Liver (tissue), 9 donors: Measurements from ENCODE around the gene HIPK2. TPM values are rescaled to one million over a fixed set of nuclear protein-coding genes. Genes with fewer than 3 reads are reported as not detected.
A peak's percentile ranks its signal among the peaks of the same experiment; 100 is the strongest.

Experiments used
- DNase-seq: peaks from one replicate; pipeline ENCODE4 v3.0.0-alpha.2; 2017; ENCODE audit warnings: low spot score
- H3K27ac ChIP-seq, 2 donors: one replicate each; pipeline ENCODE4 v1.7.0; 2013; ENCODE audit warnings: inconsistent platforms in 2 of 2, low read length in 2 of 2, control low read depth in 1 of 2, low read depth in 1 of 2, mild to moderate bottlenecking in 1 of 2
- H3K27me3 ChIP-seq, 4 donors: one replicate each; pipeline versions ENCODE4 v1.6.1 to v1.7.0; 2013; ENCODE audit warnings: low read length in 3 of 4, inconsistent platforms in 1 of 4, mild to moderate bottlenecking in 1 of 4, moderate library complexity in 1 of 4; ENCODE audit not compliant: control insufficient read depth in 4 of 4, insufficient read depth in 4 of 4
- H3K36me3 ChIP-seq, 4 donors: one replicate each; pipeline versions ENCODE4 v1.6.1 to v1.7.0; 2013; ENCODE audit warnings: low read length in 3 of 4, mild to moderate bottlenecking in 3 of 4, low read depth in 1 of 4, moderate library complexity in 1 of 4; ENCODE audit not compliant: control insufficient read depth in 4 of 4, insufficient read depth in 3 of 4
- H3K4me1 ChIP-seq, 4 donors: one replicate each; pipeline versions ENCODE4 v1.6.1 to v1.7.0; 2013; ENCODE audit warnings: low read length in 3 of 4, mild to moderate bottlenecking in 3 of 4, moderate library complexity in 1 of 4; ENCODE audit not compliant: control insufficient read depth in 4 of 4, insufficient read depth in 4 of 4
- H3K4me3 ChIP-seq, 3 donors: one replicate each; pipeline versions ENCODE4 v1.6.1 to v1.7.0; 2013; ENCODE audit warnings: low read length in 3 of 3, control low read depth in 1 of 3, low read depth in 1 of 3, mild to moderate bottlenecking in 1 of 3
- H3K9ac ChIP-seq, 2 donors: one replicate each; pipeline ENCODE4 v1.7.0; 2013; ENCODE audit warnings: low read length in 2 of 2, mild to moderate bottlenecking in 2 of 2, moderate library complexity in 2 of 2, control low read depth in 1 of 2, low read depth in 1 of 2
- H3K9me3 ChIP-seq, 4 donors: one replicate each; pipeline versions ENCODE4 v1.6.1 to v1.7.0; 2013; ENCODE audit warnings: low read length in 3 of 4; ENCODE audit not compliant: control insufficient read depth in 4 of 4
- EGR1 ChIP-seq, 2 donors: IDR thresholded peaks; 2 replicates each; pipeline ENCODE4 v1.6.1; 2016 to 2018; ENCODE audit warnings: antibody characterized with exemption in 2 of 2, low read depth in 2 of 2
- FOXA2 ChIP-seq: IDR thresholded peaks from 2 replicates; pipeline ENCODE4 v1.6.1; 2016; ENCODE audit warnings: antibody characterized with exemption
- HNF4A ChIP-seq, 2 donors: conservative IDR thresholded peaks; 2 replicates each; pipeline ENCODE4 v1.6.1; 2016; ENCODE audit warnings: antibody characterized with exemption in 2 of 2, mild to moderate bottlenecking in 2 of 2
- JUND ChIP-seq, 2 donors: IDR thresholded peaks; 2 replicates each; pipeline ENCODE4 v1.6.1; 2016; ENCODE audit warnings: antibody characterized with exemption in 2 of 2
- NR2F2 ChIP-seq: IDR thresholded peaks from 2 replicates; pipeline ENCODE4 v1.6.1; 2016; ENCODE audit warnings: antibody characterized with exemption
- RAD21 ChIP-seq, 2 donors: IDR thresholded peaks; 2 replicates each; pipeline ENCODE4 v1.6.1; 2016; ENCODE audit warnings: antibody characterized with exemption in 2 of 2, mild to moderate bottlenecking in 2 of 2
- WGBS: extraction: QIAGEN DNeasy Blood & Tissue Kit; methylation state at CpG from one replicate; pipeline ENCODE4 v1.1.7; 2013; 5-methylcytosine and 5-hydroxymethylcytosine counted together
- polyA plus RNA-seq, 2 donors: library from polyadenylated mRNA; stranded (reverse) in 1 of 2; unstranded in 1 of 2; fragments of 200-250 nt in 1 of 2; fragments of >200 nt in 1 of 2; fragmentation: Nextera tagmentation in 1 of 2; extraction: Ambion mirVana in 1 of 2; gene quantifications; one replicate each; pipeline versions ENCODE4 v1.2.1 to v1.2.3, GENCODE V29; 2013 to 2015
- total RNA-seq, 2 donors: library from RNA; depleted of rRNA; stranded (reverse); fragments of >200 nt; gene quantifications; one replicate each; pipeline ENCODE4 v1.2.3, GENCODE V29; 2014
- TF ChIP-seq, protein P1 (sequence below): fragments of 150-350 bp; IDR thresholded peaks from 2 replicates; pipeline ENCODE4 v1.5.1; 2017; ENCODE audit warnings: improper control_type of control experiment, low read depth, low read length; ENCODE audit not compliant: missing input control
- TF ChIP-seq, protein P2 (sequence below): IDR thresholded peaks from 2 replicates; pipeline ENCODE4 v1.6.1; 2016; ENCODE audit warnings: antibody characterized with exemption
- TF ChIP-seq, protein P3 (sequence below): IDR thresholded peaks from 2 replicates; pipeline ENCODE4 v1.6.1; 2016; ENCODE audit warnings: antibody characterized with exemption
- TF ChIP-seq, protein P4 (sequence below): IDR thresholded peaks from 2 replicates; pipeline ENCODE4 v1.6.1; 2016; ENCODE audit warnings: antibody characterized with exemption
- TF ChIP-seq, protein P5 (sequence below): IDR thresholded peaks from 2 replicates; pipeline ENCODE4 v1.6.1; 2016; ENCODE audit warnings: antibody characterized with exemption, mild to moderate bottlenecking
- donor health status: healthy.
- donor health status: healthy.
- donor health status: healthy.
- donor health status: healthy.
- donor health status: healthy.

Gene HIPK2
- total and polyA plus RNA-seq, 4 donors: 13.1 to 48.8 (median 16.6) TPM

DNA sequence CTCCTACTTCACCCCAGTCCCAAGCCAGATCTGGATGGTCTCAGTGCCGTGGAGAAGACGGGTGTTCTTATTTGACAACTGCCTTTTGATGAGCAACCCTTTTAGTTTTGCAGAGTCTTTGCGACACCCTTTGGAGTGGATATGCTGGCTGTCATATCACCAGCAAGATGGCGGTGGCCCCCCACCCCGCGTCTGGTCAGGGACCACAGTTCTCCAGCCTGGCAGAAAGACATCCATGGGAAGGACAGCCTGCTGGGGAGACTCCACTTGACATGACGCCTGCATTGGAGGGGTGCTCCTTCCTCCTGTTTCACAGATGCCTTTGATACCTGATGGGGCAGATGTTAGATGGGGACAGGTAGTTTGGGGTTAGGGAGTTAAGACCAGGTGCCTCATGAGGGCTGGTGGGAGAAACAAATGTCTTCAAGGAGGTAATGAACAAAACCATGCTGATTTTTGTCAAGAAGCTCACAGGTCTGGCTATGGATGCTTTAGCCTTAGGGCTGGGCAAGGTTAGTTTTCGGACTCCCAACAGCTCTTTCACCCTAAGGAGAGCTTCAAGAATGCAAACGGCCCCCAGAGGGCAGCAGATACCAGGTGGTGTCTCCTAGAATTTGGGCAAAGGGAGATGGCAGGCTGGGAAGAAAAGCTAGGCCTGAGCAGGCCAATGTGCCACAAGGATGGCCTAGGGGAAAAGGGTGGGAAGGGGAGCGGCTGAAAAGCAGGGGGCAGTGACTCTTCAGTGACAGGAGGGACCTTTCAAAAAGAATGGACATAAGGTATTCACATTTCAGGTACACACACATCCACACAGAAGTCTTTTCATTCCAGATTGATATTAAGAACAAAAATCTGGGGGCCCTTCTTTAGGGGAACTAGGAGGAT, 159.1 kb downstream of the HIPK2 start:
- Histone ChIP-seq H3K36me3 (peaks cover 8 to 75% (median 52%) of the 10 kb centered on the region in 4 donors), H3K9ac (no peak overlapping the region), H3K4me1 (no peaks in the 10 kb centered on the region), H3K27me3 (no peaks in the 10 kb centered on the region), H3K4me3 (no peak overlapping the region), H3K27ac (no peak overlapping the region), H3K9me3 (no peaks in the 10 kb centered on the region)
- WGBS: 87% methylated on average over 10 of the region's 10 CpGs
- peak; percentile 53 for DNase-seq
- TF ChIP-seq NR2F2 (no peak), RAD21 (IDR thresholded peaks at IDR 0.05) (peak; percentile 76 to 83)
- TF ChIP-seq, protein P1, sequence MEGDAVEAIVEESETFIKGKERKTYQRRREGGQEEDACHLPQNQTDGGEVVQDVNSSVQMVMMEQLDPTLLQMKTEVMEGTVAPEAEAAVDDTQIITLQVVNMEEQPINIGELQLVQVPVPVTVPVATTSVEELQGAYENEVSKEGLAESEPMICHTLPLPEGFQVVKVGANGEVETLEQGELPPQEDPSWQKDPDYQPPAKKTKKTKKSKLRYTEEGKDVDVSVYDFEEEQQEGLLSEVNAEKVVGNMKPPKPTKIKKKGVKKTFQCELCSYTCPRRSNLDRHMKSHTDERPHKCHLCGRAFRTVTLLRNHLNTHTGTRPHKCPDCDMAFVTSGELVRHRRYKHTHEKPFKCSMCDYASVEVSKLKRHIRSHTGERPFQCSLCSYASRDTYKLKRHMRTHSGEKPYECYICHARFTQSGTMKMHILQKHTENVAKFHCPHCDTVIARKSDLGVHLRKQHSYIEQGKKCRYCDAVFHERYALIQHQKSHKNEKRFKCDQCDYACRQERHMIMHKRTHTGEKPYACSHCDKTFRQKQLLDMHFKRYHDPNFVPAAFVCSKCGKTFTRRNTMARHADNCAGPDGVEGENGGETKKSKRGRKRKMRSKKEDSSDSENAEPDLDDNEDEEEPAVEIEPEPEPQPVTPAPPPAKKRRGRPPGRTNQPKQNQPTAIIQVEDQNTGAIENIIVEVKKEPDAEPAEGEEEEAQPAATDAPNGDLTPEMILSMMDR: peak; percentile 50
- TF ChIP-seq, protein P2, sequence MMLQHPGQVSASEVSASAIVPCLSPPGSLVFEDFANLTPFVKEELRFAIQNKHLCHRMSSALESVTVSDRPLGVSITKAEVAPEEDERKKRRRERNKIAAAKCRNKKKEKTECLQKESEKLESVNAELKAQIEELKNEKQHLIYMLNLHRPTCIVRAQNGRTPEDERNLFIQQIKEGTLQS: no peak
- TF ChIP-seq, protein P3, sequence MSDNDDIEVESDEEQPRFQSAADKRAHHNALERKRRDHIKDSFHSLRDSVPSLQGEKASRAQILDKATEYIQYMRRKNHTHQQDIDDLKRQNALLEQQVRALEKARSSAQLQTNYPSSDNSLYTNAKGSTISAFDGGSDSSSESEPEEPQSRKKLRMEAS: no peak

DNA sequence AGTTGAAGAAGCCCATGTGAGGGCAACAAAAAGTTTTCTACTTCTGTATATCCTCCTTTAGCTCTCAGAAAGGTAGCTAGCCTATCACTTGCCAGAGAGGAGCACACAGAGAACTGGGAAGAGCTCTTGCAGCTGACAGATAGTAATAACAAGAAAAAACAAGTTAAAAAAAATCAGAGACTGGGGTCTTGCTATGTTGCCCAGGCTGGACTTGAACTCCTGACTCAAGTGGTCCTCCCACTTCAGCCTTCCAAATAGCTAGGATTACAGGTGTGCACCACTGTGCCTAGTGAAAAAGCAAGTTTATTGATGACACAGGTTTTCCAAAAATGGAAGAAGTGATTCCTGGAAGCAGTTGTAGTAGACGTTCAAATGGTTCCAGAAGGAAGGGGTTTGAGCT, 160.7 kb downstream of the HIPK2 start:
- Histone ChIP-seq H3K27ac (no peak overlapping the region), H3K9ac (no peak overlapping the region), H3K4me1 (no peaks in the 10 kb centered on the region), H3K4me3 (no peak overlapping the region), H3K27me3 (no peaks in the 10 kb centered on the region), H3K9me3 (no peaks in the 10 kb centered on the region), H3K36me3 (peaks cover 13 to 80% (median 61%) of the 10 kb centered on the region in 4 donors)
- no peak for DNase-seq
- TF ChIP-seq, protein P4, sequence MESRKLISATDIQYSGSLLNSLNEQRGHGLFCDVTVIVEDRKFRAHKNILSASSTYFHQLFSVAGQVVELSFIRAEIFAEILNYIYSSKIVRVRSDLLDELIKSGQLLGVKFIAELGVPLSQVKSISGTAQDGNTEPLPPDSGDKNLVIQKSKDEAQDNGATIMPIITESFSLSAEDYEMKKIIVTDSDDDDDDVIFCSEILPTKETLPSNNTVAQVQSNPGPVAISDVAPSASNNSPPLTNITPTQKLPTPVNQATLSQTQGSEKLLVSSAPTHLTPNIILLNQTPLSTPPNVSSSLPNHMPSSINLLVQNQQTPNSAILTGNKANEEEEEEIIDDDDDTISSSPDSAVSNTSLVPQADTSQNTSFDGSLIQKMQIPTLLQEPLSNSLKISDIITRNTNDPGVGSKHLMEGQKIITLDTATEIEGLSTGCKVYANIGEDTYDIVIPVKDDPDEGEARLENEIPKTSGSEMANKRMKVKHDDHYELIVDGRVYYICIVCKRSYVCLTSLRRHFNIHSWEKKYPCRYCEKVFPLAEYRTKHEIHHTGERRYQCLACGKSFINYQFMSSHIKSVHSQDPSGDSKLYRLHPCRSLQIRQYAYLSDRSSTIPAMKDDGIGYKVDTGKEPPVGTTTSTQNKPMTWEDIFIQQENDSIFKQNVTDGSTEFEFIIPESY: no peak
- TF ChIP-seq JUND (IDR thresholded peaks at IDR 0.05): no peak
- no peak for TF ChIP-seq EGR1 (IDR thresholded peaks at IDR 0.05; ENCODE audit: low read depth in 2 of 2)
- TF ChIP-seq FOXA2: no peak
- 89% methylated on average over 1 of the region's 1 CpG for WGBS

DNA sequence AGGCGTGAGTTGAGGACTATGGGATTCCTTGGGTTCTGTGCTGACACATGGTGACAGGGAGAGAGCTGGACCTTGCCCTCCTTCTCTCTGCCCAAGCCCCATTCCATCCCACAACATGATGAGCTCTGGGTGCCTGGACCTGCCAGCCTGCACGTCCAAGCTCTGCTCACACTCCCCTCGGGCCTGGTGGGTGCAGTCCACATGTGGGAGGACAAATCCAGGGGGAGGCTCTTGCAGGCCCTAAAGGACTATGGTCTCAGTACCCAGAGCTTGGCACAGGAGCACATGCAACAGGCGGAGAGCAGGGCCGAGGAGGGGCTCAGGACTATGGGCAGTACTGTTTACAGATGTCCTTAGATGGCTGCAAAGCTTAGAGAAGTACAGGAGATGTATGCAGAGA, 162.9 kb downstream of the HIPK2 start:
- DNase-seq: no peak
- no peaks in the 10 kb centered on the region for H3K9me3 ChIP-seq
- no peaks in the 10 kb centered on the region for H3K27me3 ChIP-seq
- peaks cover 0 to 3% (median 0%) of the 10 kb centered on the region in 4 donors for H3K4me1 ChIP-seq
- H3K36me3 ChIP-seq: peaks cover 14 to 87% (median 64%) of the 10 kb centered on the region in 4 donors
- no peak overlapping the region for H3K4me3 ChIP-seq
- WGBS: 93% methylated on average over 5 of the region's 5 CpGs
- no peak overlapping the region for H3K9ac ChIP-seq
- H3K27ac ChIP-seq: no peak overlapping the region
- TF ChIP-seq, protein P2: no peak
- no peak for TF ChIP-seq RAD21 (IDR thresholded peaks at IDR 0.05)
- no peak for TF ChIP-seq FOXA2
- TF ChIP-seq NR2F2: no peak
- TF ChIP-seq, protein P3: no peak
- TF ChIP-seq, protein P5, sequence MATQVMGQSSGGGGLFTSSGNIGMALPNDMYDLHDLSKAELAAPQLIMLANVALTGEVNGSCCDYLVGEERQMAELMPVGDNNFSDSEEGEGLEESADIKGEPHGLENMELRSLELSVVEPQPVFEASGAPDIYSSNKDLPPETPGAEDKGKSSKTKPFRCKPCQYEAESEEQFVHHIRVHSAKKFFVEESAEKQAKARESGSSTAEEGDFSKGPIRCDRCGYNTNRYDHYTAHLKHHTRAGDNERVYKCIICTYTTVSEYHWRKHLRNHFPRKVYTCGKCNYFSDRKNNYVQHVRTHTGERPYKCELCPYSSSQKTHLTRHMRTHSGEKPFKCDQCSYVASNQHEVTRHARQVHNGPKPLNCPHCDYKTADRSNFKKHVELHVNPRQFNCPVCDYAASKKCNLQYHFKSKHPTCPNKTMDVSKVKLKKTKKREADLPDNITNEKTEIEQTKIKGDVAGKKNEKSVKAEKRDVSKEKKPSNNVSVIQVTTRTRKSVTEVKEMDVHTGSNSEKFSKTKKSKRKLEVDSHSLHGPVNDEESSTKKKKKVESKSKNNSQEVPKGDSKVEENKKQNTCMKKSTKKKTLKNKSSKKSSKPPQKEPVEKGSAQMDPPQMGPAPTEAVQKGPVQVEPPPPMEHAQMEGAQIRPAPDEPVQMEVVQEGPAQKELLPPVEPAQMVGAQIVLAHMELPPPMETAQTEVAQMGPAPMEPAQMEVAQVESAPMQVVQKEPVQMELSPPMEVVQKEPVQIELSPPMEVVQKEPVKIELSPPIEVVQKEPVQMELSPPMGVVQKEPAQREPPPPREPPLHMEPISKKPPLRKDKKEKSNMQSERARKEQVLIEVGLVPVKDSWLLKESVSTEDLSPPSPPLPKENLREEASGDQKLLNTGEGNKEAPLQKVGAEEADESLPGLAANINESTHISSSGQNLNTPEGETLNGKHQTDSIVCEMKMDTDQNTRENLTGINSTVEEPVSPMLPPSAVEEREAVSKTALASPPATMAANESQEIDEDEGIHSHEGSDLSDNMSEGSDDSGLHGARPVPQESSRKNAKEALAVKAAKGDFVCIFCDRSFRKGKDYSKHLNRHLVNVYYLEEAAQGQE: no peak
- no peak for TF ChIP-seq HNF4A (conservative IDR thresholded peaks at IDR 0.05)
- TF ChIP-seq, protein P4: no peak
